Gastroesophageal sphincter (tissue), 3 donors: Measurements from ENCODE around the gene LDLRAP1.

Experiments
- CTCF ChIP-seq, 4 experiments: fragments of 200-600 bp in 2 of 4; fragments of 450-650 bp in 2 of 4; sonication (generic) in 1 of 4; IDR thresholded peaks; one replicate each; pipeline ENCODE4 v1.5.1; 2017 to 2019; ENCODE audit warnings: antibody characterized with exemption in 4 of 4, mild to moderate bottlenecking in 2 of 4, moderate library complexity in 2 of 4
- EP300 ChIP-seq: sonication (generic); formaldehyde crosslinking; IDR thresholded peaks from one replicate; pipeline ENCODE4 v1.6.1; 2017; ENCODE audit warnings: antibody characterized with exemption, mild to moderate bottlenecking
- POLR2AphosphoS5 ChIP-seq: sonication (generic); formaldehyde crosslinking; IDR thresholded peaks from one replicate; pipeline ENCODE4 v1.6.1; 2017; ENCODE audit warnings: antibody characterized with exemption

GRCh38 chr1:25618433-25618808, 75.0 kb downstream of the LDLRAP1 start:
- TF ChIP-seq CTCF (IDR thresholded peaks at IDR 0.05) = no peak
- TF ChIP-seq POLR2AphosphoS5 = no peak
- TF ChIP-seq EP300 = no peak
